H1 (cell line): Measurements from ENCODE around the gene B4GALNT3. TPM values are rescaled to one million over a fixed set of nuclear protein-coding genes. Genes with fewer than 3 reads are reported as not detected.

Experiments
- POU5F1 ChIP-seq: IDR thresholded peaks from 2 replicates; pipeline ENCODE4 v1.6.1; 2011; ENCODE audit warnings: low read depth, mild to moderate bottlenecking, low read length, moderate library complexity
- RAD21 ChIP-seq, 2 experiments: IDR thresholded peaks in 1 of 2; conservative IDR thresholded peaks in 1 of 2; 2 replicates each; pipeline ENCODE4 v1.6.1; 2011; ENCODE audit warnings: low read depth in 2 of 2, low read length in 2 of 2, improper control_type of control experiment in 1 of 2, inconsistent platforms in 1 of 2, mild to moderate bottlenecking in 1 of 2, moderate library complexity in 1 of 2
- polyA plus RNA-seq, 7 experiments: library from polyadenylated mRNA; depleted of rRNA in 3 of 7; stranded (reverse) in 5 of 7; unstranded in 2 of 7; fragments of >200 nt in 5 of 7; fragments of 200-250 nt in 2 of 7; gene quantifications; 1 replicate in 5 of 7; 2 replicates in 1 of 7; 4 replicates in 1 of 7; pipeline versions ENCODE4 v1.2.1 to v1.2.3, GENCODE V29; 2011 to 2013; ENCODE audit warnings: missing spikeins in 2 of 7, mixed read lengths in 2 of 7
- total RNA-seq: library from RNA; stranded (reverse); fragmentation: NEBNext Ultra II Directional; extraction: Animal tissue kit (Norgen Biotek cat#: 25700); gene quantifications from 2 replicates; pipeline ENCODE4 v1.2.1, GENCODE V29; 2021
- TF ChIP-seq, protein P1 (sequence below): IDR thresholded peaks from 2 replicates; pipeline ENCODE4 v1.6.1; 2011; ENCODE audit warnings: low read depth, mild to moderate bottlenecking, low read length; ENCODE audit not compliant: insufficient read depth

B4GALNT3 gene
- total and polyA plus RNA-seq, 2 of the 8 experiments (the other 6 are each of a cell fraction or from before 2014, with no cell fraction given) = 12.5 to 20.3 TPM

DNA sequence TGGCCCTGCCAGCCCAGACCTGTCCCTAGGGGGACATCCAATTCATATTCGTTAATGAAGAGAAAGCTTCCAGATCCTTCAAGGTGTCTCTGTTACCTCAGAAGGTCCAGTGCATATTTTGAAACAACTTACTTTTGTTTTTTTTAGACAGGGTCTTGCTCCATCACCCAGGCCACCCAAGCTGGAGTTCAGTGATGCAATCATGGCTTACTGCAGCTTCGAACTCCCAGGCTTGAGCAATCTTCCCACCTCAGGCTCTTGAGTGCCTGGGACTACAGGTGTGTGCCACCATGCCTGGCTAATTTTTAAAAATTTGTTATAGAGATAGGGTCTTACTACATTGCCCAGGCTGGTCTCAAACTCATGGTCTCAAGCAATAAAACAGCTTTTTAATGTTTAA is 48.4 kb downstream of the B4GALNT3 start (continued):
- TF ChIP-seq POU5F1 (no peak), RAD21 (IDR thresholded peaks at IDR 0.05 in 1 of 2, conservative IDR thresholded peaks at IDR 0.05 in 1 of 2; ENCODE audit: low read depth in 2 of 2, low read length in 2 of 2) (no peak)
- TF ChIP-seq, protein P1, sequence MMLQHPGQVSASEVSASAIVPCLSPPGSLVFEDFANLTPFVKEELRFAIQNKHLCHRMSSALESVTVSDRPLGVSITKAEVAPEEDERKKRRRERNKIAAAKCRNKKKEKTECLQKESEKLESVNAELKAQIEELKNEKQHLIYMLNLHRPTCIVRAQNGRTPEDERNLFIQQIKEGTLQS = no peak
